Measurements from ENCODE around the gene IQCM.
"Not testable (repeated sequence)": the region's sequence is repeated elsewhere in the genome, so short reads cannot be mapped to it uniquely, and the experiment has no call there.

IQCM gene

GRCh38 chr4:149574971-149575370, 240.7 kb downstream of the IQCM start:
- no peak for DNase-seq (ENCODE audit: low read depth)

GRCh38 chr4:149572716-149573115, 242.9 kb downstream of the IQCM start:
- no peak for DNase-seq (ENCODE audit: low read depth)

GRCh38 chr4:149555799-149556198, 259.8 kb downstream of the IQCM start:
- no peak for DNase-seq (ENCODE audit: low read depth)

GRCh38 chr4:149555146-149555545, 260.5 kb downstream of the IQCM start:
- no peak for DNase-seq (ENCODE audit: low read depth)

DNA sequence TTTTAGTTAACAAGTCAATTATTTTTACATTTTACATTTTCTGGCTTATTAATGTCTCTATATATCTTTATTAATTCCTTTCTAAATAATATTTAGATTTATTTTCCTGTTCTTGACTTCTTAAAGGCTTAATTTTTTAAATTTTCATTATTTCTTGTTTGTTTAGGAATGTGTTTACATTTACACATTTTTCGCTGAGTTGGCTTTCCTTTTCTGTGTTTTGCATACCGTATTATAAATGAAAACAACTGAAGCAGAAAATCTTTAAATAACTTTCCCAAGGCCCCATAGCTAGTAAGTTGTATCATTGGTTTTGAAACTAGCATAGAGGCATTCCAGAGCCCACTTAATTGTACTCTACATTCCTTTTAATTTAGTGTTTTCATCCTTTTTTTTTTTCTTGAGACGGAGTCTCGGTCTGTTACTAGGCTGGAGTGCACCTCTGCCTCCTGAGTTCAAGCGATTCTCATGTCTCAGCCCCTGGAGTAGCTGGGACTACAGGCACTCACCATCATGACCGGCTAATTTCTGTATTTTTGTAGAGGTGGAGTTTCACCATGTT, 261.6 kb downstream of the IQCM start:
- no peak for DNase-seq (ENCODE audit: low read depth)

GRCh38 chr4:149552601-149553000, 263.0 kb downstream of the IQCM start:
- no peak for DNase-seq (ENCODE audit: low read depth)

DNA sequence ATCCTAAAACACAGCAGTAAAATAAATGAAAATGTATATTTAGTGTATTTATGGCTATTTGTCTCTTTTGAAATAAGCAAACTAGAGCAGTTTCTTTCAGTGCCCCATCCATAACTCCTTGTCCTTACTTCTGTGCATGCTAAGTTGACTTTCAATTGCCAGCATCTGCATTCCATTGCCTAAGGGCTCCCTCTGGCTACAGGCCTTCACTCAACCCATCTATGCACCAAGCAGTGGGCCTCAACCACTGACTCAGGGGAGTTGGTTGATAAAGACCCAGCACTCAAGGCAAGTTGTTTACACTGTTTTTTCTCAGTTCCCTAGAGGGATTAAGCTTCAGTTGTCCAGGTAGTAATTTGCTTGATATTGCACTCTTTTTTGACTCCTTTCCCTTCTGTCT, 265.7 kb downstream of the IQCM start:
- DNase-seq (ENCODE audit: low read depth): no peak

- no peak for DNase-seq (ENCODE audit: low read depth)
These were observed 280.9 kb downstream of the IQCM start for GRCh38 chr4:149534779-149535178.

GRCh38 chr4:149531861-149532260, 283.8 kb downstream of the IQCM start:
- DNase-seq (ENCODE audit: low read depth): no peak

GRCh38 chr4:149523039-149523438, 292.6 kb downstream of the IQCM start:
- DNase-seq (ENCODE audit: low read depth): no peak

- no peak for DNase-seq (ENCODE audit: low read depth)
These were observed 293.8 kb downstream of the IQCM start for GRCh38 chr4:149521611-149522425.

DNA sequence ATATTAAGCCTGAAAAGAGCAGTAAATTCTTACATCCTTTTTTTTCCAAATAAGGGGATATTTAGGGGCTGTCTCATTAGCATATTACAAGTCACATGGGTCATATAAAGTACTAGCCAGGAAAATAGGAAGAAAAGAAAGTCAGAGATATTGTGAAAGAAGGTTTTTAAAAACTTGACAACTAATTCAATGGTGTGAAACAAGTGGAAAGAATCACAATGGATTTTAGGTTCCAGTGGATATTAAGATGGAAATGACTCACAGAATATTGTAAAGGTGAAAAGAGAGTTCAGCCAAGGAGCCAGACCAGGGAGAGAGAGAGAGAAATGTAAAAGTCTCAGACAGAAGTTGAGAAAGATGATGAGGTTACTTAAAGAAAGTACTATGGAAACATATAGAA, 297.2 kb downstream of the IQCM start:
- no peak for DNase-seq (ENCODE audit: low read depth)

- DNase-seq (ENCODE audit: low read depth): no peak
These were observed 302.6 kb downstream of the IQCM start for GRCh38 chr4:149513081-149513480.

DNA sequence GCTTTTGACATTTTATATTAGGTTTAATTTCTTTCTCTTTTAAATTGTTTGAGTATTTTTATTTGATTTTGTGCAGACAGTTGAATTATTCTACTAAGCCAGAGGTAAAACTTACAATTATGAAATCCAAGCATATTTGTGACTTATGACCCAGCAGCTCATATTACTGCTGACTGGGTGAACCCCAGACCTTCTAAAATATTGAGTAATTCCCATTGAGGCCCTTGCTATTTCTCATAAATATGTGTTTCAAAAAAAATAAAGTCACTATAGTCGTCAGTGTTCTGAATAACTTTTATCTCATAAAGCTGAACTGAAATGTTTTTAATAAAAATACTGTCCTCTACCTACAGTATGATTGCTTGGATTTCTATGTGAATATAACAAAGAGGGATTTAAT, 303.1 kb downstream of the IQCM start:
- DNase-seq (ENCODE audit: low read depth): no peak

DNA sequence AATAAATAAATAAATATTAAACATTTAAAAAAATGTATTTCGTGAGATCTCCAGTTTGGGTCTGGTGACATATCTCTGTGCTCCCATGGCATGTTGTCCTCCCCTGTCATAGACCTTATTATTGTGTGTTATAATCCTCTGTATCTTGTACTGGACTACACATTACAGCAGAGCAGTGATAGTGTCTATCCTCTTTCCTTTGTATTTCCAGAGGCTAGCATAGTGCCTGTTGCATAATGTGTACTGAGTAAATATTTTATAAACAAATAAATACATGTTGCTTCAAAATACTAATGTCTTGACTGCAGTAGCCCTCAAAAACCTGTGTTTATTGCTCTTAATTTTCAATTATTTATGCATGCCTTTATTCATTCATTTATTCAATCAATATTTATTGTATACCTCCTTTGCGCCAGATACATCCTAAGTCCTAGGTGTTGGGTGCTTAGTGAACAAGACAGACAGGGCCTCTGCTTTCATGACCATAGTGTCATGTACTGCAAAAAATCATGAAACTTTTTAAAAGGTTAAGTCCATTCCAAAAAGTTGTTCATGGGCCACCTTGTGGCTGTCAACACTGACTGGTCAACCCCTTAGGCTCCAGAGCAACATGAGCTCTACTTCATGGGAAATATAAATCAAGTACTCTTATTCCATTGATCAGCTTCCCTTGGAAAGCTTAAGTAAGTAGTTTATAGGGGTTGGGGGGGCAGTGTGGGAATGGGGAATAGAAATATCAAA, 303.9 kb downstream of the IQCM start:
- no peak for DNase-seq (ENCODE audit: low read depth)

- DNase-seq (ENCODE audit: low read depth): not testable (repeated sequence)
These were observed 308.3 kb downstream of the IQCM start for GRCh38 chr4:149507309-149507708.

- no peak for DNase-seq (ENCODE audit: low read depth)
These were observed 314.8 kb downstream of the IQCM start for GRCh38 chr4:149500806-149501205.

DNA sequence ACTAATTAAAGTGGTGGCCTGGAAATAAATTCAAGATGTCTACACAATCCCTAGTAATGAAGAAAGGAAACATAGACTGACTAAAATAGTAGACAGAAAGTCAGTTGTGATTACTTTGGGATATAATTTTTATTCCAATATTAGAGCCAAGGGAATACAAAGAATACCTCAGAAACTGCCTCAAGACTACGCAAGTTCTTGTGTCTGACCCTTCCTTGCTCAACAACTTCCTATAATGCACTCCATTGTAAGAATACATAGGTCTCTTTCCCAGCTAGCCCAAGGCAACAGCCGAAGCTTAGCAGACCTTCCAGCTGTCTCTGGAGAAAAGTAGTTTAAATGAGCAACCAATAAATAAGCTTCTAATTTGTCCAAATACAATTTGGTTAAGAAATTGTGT, 315.9 kb downstream of the IQCM start:
- no peak for DNase-seq (ENCODE audit: low read depth)

DNA sequence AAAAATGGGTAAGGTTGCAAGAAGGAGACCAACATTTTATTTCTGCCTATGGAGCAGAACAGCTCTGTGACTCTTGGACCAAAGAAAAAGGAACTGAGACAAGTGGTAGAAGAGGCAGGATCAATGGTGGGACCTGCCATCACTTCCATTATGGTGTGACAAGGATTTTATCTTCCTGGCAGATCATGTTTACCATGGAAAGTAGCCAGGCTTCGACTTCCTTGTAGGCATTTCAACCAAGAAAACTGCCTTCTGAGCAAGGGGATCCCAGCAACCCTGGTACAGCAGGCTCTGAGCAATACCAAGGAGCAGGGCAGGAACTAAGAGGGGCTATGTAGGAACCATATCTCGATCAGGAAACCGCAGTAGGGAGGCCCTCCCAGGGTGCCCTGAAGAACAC, 317.4 kb downstream of the IQCM start:
- no peak for DNase-seq (ENCODE audit: low read depth)

DNA sequence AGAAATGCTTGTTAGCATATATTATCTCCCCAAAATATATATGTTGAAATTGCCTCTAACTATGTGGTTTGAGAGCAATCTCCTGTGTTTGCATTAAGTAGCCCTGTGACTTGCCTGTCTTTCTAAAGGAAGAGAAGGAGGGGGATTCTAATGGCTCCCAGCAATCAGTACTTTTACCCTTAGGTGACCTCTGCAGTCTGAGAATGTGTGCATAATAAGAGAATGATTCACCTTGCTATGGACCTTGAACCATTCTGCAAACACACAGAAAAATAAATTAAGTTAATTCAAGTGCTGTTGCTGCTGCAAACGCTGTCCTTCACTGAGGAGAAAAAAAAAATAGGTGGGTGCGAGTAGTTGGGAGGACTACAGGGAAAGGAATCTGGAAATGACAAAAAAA, 322.2 kb downstream of the IQCM start:
- no peak for DNase-seq (ENCODE audit: low read depth)

GRCh38 chr4:149489321-149489720, 326.3 kb downstream of the IQCM start:
- DNase-seq (ENCODE audit: low read depth): no peak

DNA sequence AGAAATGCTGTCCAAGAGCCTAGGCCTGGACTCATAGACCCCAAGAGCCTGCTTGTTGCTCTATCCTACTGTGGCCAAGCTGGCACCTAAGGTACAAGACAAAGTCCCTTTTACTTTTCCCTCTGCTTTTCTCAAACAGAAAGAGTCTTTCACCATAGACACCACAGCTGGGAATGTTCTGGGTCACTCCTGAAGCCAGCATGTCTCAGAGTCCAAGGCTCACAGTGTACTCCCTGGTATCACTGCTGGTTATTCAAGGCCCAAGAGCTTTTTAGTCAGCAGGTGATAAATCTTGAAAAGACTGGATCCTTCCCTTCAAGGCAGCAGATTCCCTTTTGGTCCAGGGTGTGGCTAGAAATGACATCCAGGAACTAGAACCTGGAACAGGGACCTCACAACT, 328.8 kb downstream of the IQCM start:
- no peak for DNase-seq (ENCODE audit: low read depth)

GRCh38 chr4:149468669-149469068, 347.0 kb downstream of the IQCM start:
- not testable (repeated sequence) for DNase-seq (ENCODE audit: low read depth)

All from CMK (cell line).